ENCODE data around the gene CAB39. TPM values are rescaled to one million over a fixed set of nuclear protein-coding genes. Genes with fewer than 3 reads are reported as not detected.

Gene CAB39
- total RNA-seq, 1 experiment from 2014 or later = 72.1 TPM

DNA sequence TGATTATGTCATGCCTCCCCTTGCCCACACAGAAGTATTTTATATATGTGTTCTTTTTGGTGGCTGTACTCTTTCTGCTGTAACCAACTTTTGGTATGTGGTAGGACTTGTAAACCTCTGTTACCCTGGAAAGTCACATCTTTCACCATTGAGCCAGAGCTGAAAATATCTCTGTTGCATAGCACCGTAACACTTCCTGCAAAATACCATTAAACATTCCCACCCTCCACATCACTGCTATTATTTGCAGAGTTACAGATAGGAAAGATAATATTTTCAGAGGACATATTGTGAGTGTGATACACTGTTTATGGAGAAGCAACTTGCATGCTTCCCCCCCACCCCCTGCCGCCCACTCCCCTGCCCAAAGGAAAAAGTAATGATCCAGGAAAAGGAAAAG is 44.8 kb downstream of the CAB39 start:
- DNase-seq (ENCODE audit: low read depth) = peak; percentile 27

DNA sequence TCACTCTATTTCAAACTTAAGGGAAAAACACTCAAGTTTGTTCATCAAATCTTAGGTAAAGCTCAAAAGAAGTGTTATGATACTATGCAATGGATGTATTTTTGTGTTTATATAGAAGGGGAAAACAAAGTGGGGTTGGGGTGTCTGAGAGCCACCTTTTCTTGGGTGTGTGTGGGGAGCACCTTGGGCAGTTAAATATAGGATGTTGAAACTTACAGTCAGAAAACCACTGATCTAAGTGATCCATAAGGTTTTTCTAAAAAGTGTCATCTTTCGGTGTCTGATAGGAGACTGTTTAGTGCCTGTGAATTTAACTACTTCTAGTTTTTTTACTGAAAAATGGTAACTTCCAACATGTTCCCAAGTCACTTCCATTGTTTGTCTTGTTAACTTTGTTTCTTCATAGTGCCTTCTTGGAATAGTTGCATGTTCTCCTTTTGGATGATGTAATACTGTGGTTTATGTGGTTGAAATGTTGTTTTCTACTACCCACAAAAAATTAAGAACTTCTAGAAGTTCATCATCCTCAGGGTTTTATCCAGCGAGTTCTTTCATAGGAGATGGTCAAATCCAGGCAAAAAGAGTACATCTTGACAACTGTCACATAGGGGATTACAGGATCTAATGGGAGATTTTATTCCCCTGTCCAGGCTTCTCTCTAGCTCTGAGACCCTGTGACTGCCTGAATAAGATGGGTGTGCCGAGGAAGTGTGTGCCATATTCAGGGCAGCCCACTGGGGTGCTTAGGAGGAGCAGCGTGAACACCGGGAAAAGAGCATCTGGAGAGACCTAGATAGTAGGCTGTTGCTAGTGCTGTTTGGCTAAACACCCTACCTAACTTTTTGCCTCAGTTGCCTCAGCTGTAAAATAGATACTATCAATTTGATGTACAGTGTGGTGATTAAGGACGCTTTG is 46.2 kb downstream of the CAB39 start:
- peak; percentile 21 for DNase-seq (ENCODE audit: low read depth)

DNA sequence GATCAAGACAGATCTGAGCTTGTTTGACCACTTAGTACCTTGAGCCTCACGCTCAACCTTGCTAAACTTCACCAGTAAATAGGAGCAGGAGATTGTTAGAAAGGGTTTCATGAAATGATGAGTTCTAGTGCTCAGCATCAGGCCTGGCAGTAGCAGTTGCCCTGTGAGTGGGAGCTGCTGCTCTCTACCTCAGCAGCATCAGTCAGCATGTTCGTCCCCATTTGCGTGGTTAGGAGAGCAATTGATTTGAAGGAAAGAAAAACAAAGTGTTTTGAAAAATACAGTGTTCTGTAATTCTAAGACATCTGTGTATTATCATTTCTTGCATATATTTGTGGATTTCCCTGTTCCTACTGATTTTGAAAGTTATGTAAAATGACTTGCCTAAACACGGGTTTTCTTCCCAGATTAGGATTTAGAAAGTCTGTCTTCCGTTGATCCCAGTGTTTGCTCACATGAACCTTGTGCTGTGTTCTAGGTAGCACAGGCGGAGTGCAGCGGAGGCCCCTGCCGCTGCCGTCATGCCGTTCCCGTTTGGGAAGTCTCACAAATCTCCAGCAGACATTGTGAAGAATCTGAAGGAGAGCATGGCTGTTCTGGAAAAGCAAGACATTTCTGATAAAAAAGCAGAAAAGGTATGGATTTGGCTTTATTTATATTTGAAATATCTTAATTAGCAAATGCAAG is 47.0 kb downstream of the CAB39 start:
- DNase-seq (ENCODE audit: low read depth) = no peak

DNA sequence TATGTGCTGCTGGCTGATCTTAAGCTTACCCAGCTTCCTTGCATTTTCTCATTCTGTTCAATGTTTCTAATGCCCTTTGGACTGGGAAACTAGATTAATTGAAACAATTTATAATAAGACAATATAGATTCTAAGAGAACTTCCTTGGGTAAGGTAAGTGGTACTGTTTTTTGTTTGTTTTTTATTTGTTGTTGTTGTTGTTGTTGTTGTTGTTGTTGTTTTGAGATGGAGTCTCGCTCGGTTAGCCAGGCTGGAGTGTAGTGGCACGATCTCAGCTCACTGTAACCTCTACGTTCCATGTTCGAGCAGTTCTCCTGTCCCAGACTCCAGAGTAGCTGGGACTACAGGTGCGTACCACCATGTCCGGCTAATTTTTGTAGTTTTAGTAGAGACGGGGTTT is 49.1 kb downstream of the CAB39 start:
- no peak for DNase-seq (ENCODE audit: low read depth)

DNA sequence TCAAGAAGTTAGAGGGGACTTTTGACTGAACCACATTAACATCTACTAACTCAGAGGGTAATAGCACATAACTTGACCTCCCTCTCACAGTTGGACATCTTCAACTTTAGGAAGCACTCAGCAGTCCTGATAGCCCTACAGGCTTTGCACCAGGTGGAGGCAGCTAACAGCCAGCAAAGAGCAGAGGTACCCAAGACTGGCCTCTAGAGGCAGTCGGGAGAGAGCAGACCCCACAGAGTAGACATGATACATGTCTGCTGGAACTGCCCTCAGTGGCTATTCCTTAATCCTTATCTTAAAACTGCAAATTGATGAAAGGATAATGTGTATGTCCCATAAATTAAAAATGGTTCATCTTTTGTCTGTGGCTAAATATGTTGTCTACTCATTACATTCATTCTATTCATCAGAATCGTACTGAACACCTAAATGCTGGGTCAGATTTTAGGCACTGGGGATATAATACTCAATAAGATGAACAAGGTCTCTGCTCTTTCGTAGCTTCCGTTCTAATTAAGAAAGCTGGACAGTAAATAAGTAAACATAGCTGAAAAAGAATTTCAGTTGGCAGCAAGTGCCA is 49.8 kb downstream of the CAB39 start:
- peak; percentile 32 for DNase-seq (ENCODE audit: low read depth)

DNA sequence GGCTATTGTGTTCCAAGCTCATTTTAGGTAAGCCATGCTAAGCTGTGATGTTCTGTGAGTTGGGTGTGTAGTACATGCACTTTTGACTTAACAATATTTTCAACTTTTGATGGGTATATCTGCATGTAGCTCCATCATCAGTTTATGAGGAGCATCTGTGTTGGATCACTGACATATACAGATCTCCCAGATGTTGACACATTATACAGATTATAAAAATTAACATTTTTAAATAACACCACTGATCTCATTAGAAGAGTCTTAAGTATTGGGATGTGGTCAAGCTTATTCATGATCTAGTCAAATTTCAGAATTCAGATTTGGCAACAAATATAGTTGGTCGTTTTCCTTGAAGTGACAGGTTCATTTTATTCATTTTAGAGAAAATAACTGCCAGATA is 51.7 kb downstream of the CAB39 start:
- DNase-seq (ENCODE audit: low read depth) = no peak

DNA sequence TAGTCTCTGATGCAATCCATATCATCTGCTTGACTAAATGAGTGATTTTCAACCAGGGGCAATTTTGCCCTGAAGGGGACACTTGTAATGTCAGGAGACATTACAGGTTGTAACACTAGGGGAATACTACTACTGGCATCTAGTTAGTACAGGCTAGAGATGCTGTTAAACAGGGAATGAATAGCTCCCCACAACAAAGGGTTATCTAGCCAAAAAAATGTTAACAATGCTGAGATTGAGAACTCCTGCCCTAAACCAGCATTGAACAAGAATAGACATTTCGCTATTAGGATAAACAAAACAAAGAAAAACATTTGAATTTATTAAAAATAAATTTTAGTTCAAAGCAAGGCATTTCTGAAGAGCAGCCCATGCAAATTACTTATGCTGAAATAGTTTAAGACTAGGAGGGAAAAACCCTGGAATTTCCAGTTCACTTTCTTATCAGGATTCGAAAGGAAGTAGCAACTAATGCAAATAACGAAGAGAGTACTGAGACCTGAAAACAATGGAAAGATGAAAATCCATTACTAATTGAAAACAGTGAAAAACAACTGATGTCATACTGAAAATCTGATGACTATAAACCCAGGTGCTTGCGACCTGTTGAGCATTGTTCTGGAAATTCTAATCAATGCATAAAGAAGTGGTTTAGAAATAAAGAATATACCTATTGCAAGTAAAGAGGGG is 53.1 kb downstream of the CAB39 start:
- DNase-seq (ENCODE audit: low read depth) = no peak

DNA sequence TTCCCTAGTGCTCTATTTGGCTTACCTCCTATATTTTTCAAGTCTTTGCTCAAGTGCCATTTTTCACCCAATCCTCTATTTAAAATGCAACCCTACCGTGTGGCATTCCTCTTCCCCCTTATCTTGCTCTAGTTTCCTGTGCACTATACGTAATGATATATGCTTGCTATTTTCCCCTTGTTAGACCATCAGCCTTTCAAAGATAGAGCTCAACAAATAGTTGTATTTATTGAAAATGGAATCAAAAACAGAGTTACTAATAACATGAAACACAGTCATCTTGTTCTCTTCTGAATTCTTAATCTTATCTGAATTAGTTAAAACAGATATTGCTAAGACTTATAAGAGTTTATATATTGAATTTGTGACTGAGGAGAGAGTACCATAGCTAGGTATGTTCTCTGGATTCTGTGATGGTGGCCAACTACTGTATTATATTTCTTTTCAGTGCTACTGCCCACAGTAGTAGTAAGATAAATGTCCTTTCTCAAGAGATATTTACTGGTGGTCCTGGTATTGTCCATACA is 55.3 kb downstream of the CAB39 start:
- DNase-seq (ENCODE audit: low read depth) = no peak

DNA sequence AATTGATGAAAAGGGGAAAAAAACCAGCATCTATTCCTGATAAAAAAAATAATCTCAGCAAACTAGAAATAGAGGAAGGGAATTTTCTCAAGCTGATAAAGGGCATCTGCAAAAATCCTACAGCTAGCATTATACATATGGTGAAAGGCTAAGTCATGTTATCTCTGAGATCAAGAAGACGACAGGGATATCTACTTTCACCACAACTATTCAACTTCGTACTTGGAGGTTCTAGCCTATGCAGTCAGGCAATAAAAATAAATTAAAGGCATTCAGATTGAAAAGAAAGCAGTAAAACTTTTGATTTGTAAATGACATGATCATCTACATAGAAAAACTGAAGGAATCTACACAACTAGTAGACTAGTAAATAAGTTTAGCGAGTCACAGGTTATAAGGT is 58.2 kb downstream of the CAB39 start:
- DNase-seq (ENCODE audit: low read depth) = no peak

DNA sequence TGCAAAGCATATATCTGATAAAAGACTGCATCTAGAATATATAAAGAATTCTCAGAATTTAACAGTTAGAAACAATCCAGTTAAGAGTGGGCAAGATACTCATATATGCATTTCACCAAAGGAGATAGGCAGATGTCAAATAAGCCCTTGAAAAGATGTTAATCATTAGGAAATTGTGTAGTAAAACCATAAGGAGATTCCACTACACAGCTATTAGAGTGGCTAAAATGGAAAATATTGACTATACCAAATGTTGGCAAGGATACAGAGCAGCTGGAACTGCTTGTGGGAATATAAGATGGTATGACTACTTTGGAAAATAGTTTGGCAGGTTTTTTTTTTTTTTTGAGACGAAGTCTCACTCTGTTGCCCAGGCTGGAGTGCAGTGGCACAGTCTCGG is 59.5 kb downstream of the CAB39 start:
- DNase-seq (ENCODE audit: low read depth) = no peak

DNA sequence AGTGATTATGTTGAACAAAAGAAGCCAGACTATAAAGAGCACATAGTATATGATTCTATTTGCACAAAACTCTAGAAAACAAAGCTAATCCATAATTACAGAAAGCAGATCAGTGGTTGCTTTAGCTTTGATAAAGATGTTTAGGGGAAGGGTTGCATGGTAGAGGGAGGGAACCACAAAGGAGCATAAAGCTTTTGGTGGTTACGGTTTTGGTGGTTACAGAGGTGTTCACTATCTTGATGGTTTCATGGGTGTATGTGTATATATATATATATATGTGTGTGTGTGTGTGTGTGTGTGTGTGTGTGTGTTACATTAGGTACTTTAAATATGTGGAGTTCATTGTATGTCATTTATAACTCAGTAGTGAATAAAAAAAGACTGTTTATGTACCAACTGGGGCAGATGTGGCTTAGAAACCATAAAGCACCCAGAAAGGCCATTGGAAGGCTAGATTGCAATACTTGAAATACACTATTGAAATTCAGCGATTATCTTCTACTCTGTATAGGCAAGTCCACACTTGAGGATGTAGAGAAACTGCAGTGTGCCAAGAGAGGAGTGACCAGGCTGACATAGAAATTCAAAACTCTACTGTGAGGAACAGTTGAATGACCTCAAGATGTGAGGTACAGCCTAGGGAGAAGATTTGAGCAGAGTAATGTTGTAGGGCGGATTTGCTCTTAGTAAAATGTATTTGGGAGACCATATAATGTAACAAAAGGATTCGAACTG is 60.6 kb downstream of the CAB39 start:
- no peak for DNase-seq (ENCODE audit: low read depth)

DNA sequence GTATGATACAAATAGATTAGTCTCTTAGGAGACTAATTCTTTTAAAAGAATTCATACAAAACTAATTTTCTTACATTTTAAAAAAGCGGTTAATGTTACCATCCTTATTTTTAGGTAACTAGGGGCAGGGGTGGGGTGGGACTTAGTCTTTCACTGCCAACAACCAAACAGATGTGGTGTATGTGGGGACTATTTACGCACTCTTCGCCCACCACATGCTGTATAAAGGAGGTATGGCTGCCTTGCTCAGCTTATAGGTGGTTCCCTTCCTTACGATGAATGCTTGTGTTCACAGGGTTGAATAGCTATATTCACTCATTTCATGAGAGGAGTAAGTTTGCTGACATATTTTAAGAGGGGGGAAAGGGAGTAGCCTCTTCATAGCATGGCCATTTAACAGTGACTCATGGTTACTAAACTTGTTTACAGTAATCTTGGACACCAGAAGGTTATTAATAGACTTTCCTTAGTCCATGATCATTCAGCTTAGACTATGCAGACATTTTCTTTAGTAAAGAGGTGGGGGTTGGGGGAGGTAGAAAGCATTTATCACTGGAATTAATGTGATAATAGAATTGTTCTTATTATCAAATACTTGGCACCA is 61.8 kb downstream of the CAB39 start:
- DNase-seq (ENCODE audit: low read depth) = peak; percentile 26

DNA sequence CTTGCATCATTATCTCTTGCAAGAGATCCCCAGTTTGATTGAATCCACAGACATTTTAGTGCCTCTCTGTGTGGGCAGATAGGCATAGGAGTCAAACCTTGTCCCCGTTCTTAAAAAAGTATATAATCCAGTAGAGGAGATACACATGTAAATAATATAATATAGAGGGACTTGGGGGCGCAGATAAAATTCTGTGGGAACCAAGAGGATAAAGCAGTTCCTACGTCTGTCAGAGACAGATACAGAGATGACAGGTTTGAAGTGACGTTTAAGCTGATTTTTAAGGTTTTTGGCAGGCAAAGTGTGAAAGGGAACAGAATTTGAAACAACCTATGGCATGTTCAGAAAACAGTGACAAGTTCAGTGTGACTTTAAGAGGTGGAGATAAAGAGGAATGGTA is 63.1 kb downstream of the CAB39 start:
- DNase-seq (ENCODE audit: low read depth) = no peak

DNA sequence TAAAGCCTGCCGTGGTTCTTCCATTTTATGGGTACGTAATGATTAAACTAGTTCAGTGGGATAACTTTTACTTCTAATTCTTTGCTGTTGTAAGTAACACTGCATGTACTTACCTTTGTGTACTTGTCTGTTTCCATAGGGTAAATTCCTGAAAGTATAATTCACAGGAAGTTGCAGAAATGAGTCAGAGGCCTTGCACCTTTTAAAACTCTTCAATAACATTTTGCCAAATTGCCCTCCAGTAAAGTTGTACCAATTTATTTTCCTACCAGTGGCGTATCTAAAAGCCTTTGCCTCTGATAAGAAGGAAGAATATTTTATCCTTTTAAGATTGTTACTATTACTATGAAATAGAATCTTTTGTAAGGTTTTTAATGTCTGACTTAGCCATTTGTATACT is 65.1 kb downstream of the CAB39 start:
- peak; percentile 41 for DNase-seq (ENCODE audit: low read depth)

DNA sequence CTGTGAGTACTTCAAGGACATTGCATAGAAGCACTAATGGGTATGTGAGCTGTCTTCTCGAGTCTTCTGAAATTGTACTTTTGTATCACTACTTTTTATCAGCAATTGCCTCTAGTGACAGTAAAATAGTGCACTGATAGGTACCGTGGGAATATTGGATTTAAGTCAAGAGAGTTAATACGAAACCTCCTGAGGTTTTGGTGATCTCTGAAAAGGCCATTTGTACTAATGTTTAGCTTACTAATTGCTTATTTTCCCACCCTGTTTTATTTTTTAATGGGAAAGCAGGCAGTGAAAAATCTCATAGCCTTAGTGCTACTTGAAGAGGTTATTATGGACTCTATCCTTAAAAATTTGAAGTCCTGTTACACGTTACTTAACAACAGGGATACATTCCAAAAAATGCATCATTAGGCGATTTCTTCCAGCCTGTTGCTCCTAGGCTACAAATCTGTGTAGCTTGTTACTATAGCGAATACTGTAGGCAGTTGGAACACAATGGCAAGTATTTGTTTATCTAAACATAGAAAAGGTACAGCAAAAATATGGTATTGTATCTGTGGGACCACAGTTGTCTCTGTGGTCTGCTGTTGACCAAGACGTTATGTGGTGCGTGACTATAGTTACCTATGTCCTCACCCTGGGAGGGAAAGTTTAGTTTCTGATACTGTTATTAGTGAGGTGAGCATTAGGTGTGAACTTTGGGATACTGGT is 65.9 kb downstream of the CAB39 start:
- no peak for DNase-seq (ENCODE audit: low read depth)

DNA sequence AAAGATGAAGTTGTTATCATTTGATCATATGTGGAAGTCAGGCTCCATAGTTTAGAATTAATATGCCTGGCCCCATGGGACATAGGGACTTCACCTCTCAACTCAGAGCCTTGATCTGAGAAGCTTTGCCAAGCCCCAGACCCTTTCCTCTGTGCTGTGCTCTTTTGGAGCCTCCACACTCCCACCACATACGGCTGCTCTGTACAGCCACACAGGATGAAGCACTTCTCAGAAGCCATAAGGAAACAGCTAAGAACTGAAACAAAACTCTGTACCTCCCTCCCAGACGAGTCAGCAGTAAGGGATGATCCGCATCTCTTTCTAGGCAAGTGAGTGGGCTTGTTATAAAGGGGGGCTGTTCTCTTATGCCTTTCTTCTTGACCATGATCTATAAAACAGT is 66.5 kb downstream of the CAB39 start:
- no peak for DNase-seq (ENCODE audit: low read depth)

DNA sequence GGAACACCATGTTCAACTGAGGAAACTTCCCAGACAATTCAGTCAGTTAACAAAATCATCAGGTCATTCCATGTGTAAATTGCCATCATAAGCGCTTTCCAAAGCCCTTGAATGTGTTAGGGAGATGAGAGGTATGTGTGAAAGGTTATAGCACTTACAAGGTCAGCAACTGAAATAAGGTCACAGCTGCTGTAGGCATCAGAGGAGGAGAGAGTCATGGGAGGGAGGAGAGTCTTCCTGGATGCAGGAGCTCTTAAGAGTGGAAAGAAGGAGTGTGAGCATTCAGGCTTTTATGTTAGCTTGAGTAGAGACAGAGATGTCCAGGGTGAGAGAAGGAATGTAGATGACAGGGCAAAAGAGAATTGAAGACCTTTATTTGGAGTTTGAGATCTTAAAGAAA is 67.0 kb downstream of the CAB39 start:
- DNase-seq (ENCODE audit: low read depth) = no peak

DNA sequence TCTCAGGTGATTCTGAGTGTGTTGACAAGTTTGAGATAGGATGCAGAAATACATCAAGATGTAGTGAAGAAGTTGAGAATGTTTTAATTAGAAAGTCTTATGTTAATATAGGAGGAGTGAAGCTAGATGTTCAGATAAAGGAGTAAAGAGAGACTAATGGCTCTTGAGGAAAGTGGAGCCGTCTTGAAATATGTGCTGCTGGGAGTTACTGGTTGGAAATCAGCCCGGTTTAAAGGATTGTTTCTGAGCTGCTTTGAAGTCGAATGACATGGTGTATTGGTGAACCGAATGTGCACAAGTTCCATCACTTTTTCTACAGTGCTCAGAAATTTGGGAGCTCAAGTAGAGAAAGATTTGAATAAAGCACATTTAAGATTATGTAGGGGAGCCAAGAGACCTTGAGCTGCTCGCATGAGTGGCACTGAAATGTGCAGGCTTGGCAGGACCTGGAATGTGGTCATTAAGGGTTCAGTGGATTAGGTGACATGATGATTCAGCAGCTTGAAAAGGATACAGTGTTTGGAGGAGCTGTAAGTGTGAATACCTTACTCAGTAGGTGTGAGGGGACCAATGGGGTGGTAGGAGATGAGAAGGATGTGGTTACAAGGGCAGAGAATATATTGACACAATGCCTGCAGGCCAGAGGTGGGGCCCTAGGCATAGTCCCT is 68.6 kb downstream of the CAB39 start:
- DNase-seq (ENCODE audit: low read depth) = peak; percentile 74

DNA sequence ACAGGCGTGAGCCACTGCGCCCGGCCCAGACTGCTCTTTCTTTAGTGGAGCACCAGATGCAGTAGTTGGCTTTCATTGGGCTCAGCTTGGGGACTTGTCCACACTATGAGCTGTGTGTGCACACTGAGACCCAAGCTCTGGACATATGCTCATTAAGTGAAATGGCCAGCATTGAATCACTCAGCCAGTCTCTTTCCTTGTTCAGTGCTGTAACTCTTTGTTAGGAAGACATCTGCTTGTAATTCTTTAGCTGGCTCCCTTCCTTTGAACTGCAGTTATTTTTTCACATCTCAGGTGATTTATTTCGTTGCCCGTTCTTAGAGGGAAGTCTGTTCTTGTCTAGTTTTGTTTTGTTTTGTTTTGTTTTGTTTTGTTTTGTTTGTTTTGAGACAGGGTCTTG is 70.5 kb downstream of the CAB39 start:
- DNase-seq (ENCODE audit: low read depth) = no peak

DNA sequence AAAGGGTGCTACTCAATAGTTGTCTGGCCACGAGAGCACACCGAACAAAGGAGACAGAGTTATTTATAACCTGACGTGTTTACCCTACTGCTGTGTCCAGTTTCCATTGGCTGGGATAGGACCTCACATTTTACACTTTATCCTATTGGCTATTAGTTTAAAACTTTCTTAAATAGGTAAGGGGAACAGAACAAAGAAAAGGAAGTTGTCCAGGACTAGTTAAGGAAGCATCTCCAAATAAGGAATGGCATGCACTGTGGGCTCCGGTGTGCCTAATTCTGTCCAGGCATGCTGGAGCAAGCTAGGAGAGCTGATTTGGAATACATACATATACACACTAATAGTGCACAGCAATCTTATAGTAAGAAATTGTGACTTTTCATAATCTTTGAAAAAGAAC is 72.2 kb downstream of the CAB39 start:
- DNase-seq (ENCODE audit: low read depth) = no peak
